Measurements from ENCODE around the gene SERTAD2. TPM values are rescaled to one million over a fixed set of nuclear protein-coding genes. Genes with fewer than 3 reads are reported as not detected.

The SERTAD2 gene
- total RNA-seq, 4 donors from 2014 or later: 1.8 to 29.5 (median 8.9) TPM

DNA sequence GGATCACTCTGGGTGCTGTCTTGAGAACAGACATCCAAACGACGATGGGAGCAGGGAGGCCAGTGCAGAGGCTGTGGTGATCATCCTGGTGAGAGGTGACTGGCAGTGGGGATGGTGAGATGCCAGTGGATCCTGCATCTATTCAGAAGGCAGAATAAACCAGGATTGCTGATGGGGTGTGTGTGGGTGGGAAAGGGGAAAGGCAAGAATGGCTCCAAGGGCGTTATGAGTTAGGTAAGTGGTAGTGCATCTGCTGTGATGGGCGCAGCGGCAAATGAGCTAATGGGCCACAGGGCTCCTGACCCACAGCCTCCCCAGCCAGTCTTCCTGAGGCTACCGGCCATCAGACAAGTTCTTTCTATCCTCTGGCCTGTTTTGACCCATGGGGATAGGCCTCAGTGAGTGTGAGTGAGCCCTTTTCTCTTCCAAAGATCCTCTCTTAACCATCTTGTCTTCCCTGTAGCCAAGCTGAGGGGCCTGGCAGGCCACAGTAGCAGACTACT lies 29.6 kb downstream of the SERTAD2 start:
- DNase-seq: no peak
- TF ChIP-seq CTCF (IDR thresholded peaks at IDR 0.05): no peak
- TF ChIP-seq POLR2A (IDR thresholded peaks at IDR 0.05): no peak
- H3K27me3 ChIP-seq: no peaks in the 10 kb centered on the region
- H3K9me3 ChIP-seq: no peaks in the 10 kb centered on the region
- intact Hi-C loops (cut with DNase I; ENCODE audit: low total_unique reads): no loop called here
- no peak overlapping the region for H3K4me3 ChIP-seq
- no peaks in the 10 kb centered on the region for H3K36me3 ChIP-seq
- H3K27ac ChIP-seq: no peak overlapping the region
- no peaks in the 10 kb centered on the region for H3K4me1 ChIP-seq

- no peak overlapping the region for H3K4me3 ChIP-seq
- H3K36me3 ChIP-seq: no peaks in the 10 kb centered on the region
- intact Hi-C loops (cut with DNase I; ENCODE audit: low total_unique reads): no loop called here
- TF ChIP-seq CTCF (IDR thresholded peaks at IDR 0.05) (no peak), POLR2A (IDR thresholded peaks at IDR 0.05) (no peak)
- no peaks in the 10 kb centered on the region for H3K27me3 ChIP-seq
- DNase-seq: no peak
- H3K27ac ChIP-seq: no peak overlapping the region
- no peaks in the 10 kb centered on the region for H3K9me3 ChIP-seq
- H3K4me1 ChIP-seq: no peaks in the 10 kb centered on the region
These were observed 30.4 kb downstream of the SERTAD2 start for GRCh38 chr2:64623242-64623850.

DNA sequence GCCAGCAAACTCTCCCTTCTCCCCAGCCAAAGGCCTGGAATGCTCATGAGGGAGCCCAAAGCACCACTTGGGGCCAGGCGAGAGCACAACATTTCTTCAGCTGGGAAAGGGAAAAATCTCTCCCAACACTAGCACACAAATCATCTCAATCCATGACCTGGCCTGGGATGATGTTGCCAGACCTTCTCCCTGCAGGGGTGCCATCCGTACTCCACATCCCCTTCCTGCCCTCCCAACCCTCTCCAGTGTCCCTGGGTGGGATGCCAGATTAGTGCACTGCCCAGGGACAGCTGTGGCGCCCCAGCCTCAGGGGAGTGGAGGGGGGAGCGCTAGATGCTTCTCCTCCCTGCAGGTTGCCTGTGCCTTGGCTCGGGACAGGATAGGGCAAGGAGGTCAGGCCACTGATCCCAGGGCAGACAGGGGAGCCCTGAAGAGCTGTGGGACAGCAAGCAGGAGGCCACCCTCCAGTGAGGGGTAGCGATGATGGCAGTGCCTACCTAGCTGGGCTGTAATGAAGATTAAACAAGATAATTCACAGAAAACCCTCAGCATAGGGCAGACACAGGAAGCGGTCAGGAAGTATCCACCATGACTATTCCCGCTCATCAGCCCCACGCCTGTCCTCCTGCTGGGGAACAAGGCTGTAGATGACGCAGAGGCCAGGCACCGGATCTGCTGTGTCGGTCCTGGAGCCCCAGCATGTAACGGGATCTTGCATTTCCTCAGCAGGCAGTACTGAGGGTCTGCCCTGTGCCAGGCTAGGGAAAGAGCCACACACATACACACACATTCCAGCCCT lies 31.1 kb downstream of the SERTAD2 start:
- TF ChIP-seq CTCF (IDR thresholded peaks at IDR 0.05) (peak in 3 of 4 experiments; percentile 13 to 40 (median 23)), POLR2A (IDR thresholded peaks at IDR 0.05) (no peak)
- DNase-seq: peak in 1 of 2 donors; percentile 32
- Histone ChIP-seq H3K27me3 (no peaks in the 10 kb centered on the region), H3K27ac (no peak overlapping the region), H3K4me1 (no peaks in the 10 kb centered on the region), H3K36me3 (no peaks in the 10 kb centered on the region), H3K9me3 (no peaks in the 10 kb centered on the region), H3K4me3 (no peak overlapping the region)
- intact Hi-C loops (cut with DNase I; ENCODE audit: low total_unique reads): no loop called here

- intact Hi-C loops (cut with DNase I; ENCODE audit: low total_unique reads): no loop called here
- H3K9me3 ChIP-seq: no peaks in the 10 kb centered on the region
- H3K4me1 ChIP-seq: no peaks in the 10 kb centered on the region
- no peaks in the 10 kb centered on the region for H3K27me3 ChIP-seq
- no peak for TF ChIP-seq CTCF (IDR thresholded peaks at IDR 0.05)
- TF ChIP-seq POLR2A (IDR thresholded peaks at IDR 0.05): no peak
- no peaks in the 10 kb centered on the region for H3K36me3 ChIP-seq
- no peak overlapping the region for H3K27ac ChIP-seq
- DNase-seq: no peak
- no peak overlapping the region for H3K4me3 ChIP-seq
These were observed 33.1 kb downstream of the SERTAD2 start for GRCh38 chr2:64620661-64621060.

DNA sequence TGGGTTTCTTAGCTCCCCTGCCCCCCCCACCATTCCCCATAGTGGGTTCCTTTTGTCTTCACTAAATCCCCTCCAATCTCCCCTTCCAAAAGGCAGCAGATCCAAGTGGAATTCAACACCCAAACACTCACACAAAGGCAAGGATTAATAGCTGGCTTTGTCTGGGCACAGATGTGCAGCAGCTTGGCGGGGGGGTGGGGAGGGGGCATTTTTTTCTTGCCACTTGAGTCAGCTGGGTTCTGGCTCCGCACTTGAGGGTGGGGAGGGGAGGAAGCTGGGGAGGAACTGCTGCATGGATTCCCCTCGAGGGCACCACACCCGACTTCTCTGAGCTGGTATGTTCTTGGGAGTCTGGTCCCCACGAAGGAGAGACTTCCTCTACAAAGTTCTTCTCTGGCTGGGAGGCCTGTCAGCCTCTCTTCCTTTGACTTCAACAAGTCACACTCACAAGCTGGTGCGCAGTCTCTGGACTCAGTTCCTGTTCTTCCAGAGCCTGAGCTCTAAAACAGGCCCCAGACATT lies 36.0 kb downstream of the SERTAD2 start:
- no peak overlapping the region for H3K27ac ChIP-seq
- intact Hi-C loops (cut with DNase I; ENCODE audit: low total_unique reads): no loop called here
- H3K9me3 ChIP-seq: no peaks in the 10 kb centered on the region
- no peak for TF ChIP-seq POLR2A (IDR thresholded peaks at IDR 0.05)
- TF ChIP-seq CTCF (IDR thresholded peaks at IDR 0.05): no peak
- H3K4me1 ChIP-seq: no peaks in the 10 kb centered on the region
- no peak overlapping the region for H3K4me3 ChIP-seq
- peak in 1 of 2 donors; percentile 7 for DNase-seq
- H3K27me3 ChIP-seq: no peaks in the 10 kb centered on the region
- H3K36me3 ChIP-seq: no peaks in the 10 kb centered on the region
